ENCODE measurements around the gene EVL.

Gene EVL

DNA sequence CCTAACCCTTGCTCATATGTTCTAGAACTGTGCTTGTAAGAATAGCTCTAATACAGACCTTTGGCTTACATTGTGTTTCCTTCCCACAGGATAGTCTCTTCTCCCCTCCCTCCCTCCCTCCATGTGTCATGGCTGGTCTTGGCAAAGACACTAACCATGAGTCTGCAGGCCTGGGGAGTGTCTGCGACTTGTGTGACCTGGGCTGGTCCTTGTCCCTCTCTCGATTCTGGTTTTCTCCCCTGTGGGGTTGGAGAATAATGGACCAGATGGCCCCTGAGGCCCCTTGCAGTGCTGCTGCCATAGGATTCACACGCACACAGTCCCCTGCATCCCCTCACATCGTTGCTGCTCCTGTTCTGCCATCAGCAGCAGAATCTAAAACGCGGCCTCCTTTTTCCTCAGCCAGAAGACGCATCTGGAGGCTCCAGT, 64.0 kb downstream of the EVL start:
- DNase-seq (ENCODE audit: low read depth): no peak
- TF ChIP-seq POLR2A (IDR thresholded peaks at IDR 0.05; ENCODE audit: extremely low read depth, insufficient read length) (no peak), MYC (IDR thresholded peaks at IDR 0.05; ENCODE audit: low read depth, low read length) (no peak)
- TF ChIP-seq, protein P1, sequence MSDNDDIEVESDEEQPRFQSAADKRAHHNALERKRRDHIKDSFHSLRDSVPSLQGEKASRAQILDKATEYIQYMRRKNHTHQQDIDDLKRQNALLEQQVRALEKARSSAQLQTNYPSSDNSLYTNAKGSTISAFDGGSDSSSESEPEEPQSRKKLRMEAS (IDR thresholded peaks at IDR 0.05; ENCODE audit: low read depth, low read length): no peak
- TF ChIP-seq, protein P2, sequence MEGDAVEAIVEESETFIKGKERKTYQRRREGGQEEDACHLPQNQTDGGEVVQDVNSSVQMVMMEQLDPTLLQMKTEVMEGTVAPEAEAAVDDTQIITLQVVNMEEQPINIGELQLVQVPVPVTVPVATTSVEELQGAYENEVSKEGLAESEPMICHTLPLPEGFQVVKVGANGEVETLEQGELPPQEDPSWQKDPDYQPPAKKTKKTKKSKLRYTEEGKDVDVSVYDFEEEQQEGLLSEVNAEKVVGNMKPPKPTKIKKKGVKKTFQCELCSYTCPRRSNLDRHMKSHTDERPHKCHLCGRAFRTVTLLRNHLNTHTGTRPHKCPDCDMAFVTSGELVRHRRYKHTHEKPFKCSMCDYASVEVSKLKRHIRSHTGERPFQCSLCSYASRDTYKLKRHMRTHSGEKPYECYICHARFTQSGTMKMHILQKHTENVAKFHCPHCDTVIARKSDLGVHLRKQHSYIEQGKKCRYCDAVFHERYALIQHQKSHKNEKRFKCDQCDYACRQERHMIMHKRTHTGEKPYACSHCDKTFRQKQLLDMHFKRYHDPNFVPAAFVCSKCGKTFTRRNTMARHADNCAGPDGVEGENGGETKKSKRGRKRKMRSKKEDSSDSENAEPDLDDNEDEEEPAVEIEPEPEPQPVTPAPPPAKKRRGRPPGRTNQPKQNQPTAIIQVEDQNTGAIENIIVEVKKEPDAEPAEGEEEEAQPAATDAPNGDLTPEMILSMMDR (IDR thresholded peaks at IDR 0.05; ENCODE audit: low read depth, low read length): no peak
- H3K4me3 ChIP-seq (ENCODE audit: low read depth, low read length): no peak overlapping the region

DNA sequence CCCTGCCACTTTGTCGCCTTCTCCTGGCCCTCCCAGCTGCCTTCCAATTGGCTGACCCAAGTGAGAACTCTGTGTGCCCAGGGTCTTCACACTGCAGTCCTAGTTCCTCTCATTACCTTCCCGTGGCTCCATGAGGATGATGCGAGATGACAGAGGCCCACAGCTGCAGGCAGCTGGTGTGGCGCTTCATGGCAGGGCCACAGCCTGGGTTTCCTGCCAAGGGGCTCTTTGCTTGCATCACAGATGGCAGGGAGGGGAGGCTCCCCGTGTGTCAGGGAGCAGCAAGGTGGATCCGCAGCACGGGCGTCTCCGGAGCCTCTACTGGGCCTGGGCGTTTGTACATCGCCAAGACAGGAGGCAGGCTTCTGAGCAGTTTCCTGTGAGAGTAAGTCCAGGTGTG, 65.3 kb downstream of the EVL start:
- no peak for TF ChIP-seq MYC (IDR thresholded peaks at IDR 0.05; ENCODE audit: low read depth, low read length)
- TF ChIP-seq, protein P1 (IDR thresholded peaks at IDR 0.05; ENCODE audit: low read depth, low read length): no peak
- no peak for DNase-seq (ENCODE audit: low read depth)
- no peak overlapping the region for H3K4me3 ChIP-seq (ENCODE audit: low read depth, low read length)

DNA sequence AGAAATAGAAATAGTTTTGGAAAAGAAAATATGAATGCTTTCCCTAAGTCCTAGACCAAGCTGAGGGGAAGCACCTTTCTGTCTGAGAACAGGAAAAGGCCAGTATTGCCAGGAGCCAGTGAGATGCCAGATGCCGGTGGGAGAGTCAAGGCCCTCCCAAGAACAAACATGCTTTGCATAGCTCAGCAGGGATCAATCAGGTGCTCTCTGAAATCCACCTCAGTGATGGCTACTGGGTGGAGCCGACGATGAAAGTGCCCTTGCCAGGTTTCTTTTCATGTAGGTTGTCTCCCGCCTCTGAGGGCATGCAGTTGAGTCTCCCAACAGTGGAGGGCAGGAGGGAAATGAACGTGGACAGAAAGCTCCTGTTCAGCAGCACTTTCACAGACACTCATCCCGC, 66.0 kb downstream of the EVL start:
- no peak for TF ChIP-seq MYC (IDR thresholded peaks at IDR 0.05; ENCODE audit: low read depth, low read length)
- TF ChIP-seq, protein P1 (IDR thresholded peaks at IDR 0.05; ENCODE audit: low read depth, low read length): no peak
- TF ChIP-seq POLR2A (IDR thresholded peaks at IDR 0.05; ENCODE audit: extremely low read depth, insufficient read length): no peak
- TF ChIP-seq, protein P2 (IDR thresholded peaks at IDR 0.05; ENCODE audit: low read depth, low read length): no peak
- no peak for DNase-seq (ENCODE audit: low read depth)
- H3K4me3 ChIP-seq (ENCODE audit: low read depth, low read length): no peak overlapping the region

DNA sequence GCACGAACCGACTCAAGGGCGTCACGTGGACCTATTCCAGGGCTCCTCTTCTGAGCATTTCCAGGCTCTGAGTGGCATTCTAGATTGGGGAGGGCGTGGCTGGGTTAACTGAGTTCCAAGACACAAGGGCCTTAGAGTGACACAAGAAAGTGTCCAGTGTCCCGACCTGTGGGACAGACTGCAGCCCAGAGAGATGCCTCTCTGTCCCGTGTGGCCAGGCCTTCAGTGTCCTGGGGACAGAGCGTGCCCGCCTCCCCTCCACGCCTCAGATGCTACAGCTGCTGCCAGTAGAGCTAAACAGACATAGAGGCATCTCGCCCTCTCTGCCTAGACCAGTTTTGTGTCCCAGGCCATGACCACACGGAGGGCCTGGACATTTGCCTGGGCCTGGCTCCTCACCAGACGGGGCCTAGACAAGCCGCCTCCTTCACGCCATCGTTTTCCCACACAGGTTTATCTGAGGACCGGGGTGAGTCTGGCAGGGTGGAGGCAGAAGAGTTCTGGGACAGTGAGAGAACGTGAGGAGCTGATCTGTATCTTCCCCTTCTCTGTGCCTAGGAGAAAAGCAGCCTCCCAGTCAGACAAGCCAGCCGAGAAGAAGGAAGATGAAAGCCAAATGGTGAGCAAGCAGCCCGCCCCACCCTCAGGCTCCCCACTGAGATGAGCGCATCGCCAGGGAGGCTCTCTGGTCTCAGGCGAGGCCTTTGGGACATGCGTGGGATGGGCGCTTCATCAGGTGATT, 67.1 kb downstream of the EVL start:
- no peak for TF ChIP-seq MYC (IDR thresholded peaks at IDR 0.05; ENCODE audit: low read depth, low read length)
- TF ChIP-seq, protein P1 (IDR thresholded peaks at IDR 0.05; ENCODE audit: low read depth, low read length): no peak
- TF ChIP-seq, protein P2 (IDR thresholded peaks at IDR 0.05; ENCODE audit: low read depth, low read length): no peak
- no peak for TF ChIP-seq POLR2A (IDR thresholded peaks at IDR 0.05; ENCODE audit: extremely low read depth, insufficient read length)
- DNase-seq (ENCODE audit: low read depth): no peak
- no peak overlapping the region for H3K4me3 ChIP-seq (ENCODE audit: low read depth, low read length)

DNA sequence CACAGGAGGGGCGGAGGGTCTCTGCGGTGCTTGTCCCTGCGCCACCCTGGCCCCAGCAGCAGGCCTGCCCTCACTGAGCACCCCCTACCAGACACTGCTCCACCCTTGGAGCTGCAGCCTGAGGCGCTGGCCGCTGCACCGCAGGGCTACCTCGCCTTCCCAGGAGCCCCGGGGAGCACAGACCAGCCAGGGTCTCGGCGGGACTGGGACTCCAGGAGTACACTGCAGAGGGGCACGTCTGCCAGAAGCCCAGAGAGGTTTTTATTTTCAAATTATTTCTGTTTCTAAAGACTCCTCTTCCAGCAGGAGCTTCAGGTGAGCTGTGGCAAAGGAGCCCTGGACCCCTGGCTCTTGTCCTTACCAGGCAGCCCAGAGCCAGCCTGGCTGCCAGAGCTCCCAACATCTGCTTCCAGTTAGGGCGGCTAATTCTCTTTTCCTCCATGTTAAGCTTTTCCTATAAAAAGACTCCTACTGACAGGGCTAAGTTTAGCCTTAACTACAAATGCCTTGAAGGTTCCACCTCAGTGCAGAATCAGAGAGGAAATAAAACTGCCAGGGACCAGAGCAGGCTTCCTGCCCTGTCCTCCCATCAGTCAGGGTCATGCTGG, 67.8 kb downstream of the EVL start:
- TF ChIP-seq POLR2A (IDR thresholded peaks at IDR 0.05; ENCODE audit: extremely low read depth, insufficient read length) (no peak), MYC (IDR thresholded peaks at IDR 0.05; ENCODE audit: low read depth, low read length) (no peak)
- TF ChIP-seq, protein P1 (IDR thresholded peaks at IDR 0.05; ENCODE audit: low read depth, low read length): no peak
- TF ChIP-seq, protein P2 (IDR thresholded peaks at IDR 0.05; ENCODE audit: low read depth, low read length): no peak
- DNase-seq (ENCODE audit: low read depth): no peak
- no peak overlapping the region for H3K4me3 ChIP-seq (ENCODE audit: low read depth, low read length)

DNA sequence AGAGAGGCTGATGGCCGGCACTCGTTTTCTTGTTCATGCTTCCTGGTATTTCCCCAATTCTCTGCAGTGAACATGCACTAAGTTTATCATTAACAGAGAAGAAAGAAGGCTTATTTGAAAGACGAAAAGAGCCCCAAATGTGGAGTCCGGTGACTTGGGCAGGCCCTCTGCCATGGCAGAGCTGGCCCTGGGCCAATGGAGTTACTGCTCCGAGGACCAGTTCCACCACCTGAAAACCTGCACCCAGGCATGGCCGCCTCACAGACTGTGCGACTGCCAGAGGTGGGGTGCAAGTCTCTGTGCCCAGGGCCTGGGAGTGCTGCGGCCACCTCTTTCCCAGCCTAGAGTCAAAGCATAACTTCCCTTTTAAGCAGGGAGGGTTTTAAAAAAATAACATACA, 69.4 kb downstream of the EVL start:
- no peak for DNase-seq (ENCODE audit: low read depth)
- TF ChIP-seq, protein P2 (IDR thresholded peaks at IDR 0.05; ENCODE audit: low read depth, low read length): no peak
- TF ChIP-seq POLR2A (IDR thresholded peaks at IDR 0.05; ENCODE audit: extremely low read depth, insufficient read length): no peak
- TF ChIP-seq, protein P1 (IDR thresholded peaks at IDR 0.05; ENCODE audit: low read depth, low read length): no peak
- no peak for TF ChIP-seq MYC (IDR thresholded peaks at IDR 0.05; ENCODE audit: low read depth, low read length)
- H3K4me3 ChIP-seq (ENCODE audit: low read depth, low read length): no peak overlapping the region
